H1 (cell line): Measurements from ENCODE around the gene DHRS7C. TPM values are rescaled to one million over a fixed set of nuclear protein-coding genes. Genes with fewer than 3 reads are reported as not detected.

ENCODE experiments used
- CTCF ChIA-PET: fragments of 300-600 bp; sonication (Branson Sonifier 250); formaldehyde crosslinking; loops from one replicate; lab custom pipeline; 2021; ENCODE audit not compliant: partially characterized antibody; lab: Charles Lee
- POLR2A ChIA-PET: fragments of 300-600 bp; sonication (Branson Sonifier 250); formaldehyde crosslinking; loops from one replicate; lab custom pipeline; 2021; ENCODE audit warnings: inconsistent platforms; ENCODE audit not compliant: partially characterized antibody; lab: Charles Lee
- DNase-seq, 2 experiments: peaks; one replicate each; pipeline versions ENCODE4 v3.0.0 to v3.0.0-alpha.2; 2010 to 2022; ENCODE audit warnings: low spot score in 2 of 2, low read depth in 1 of 2, mixed read lengths in 1 of 2
- FAIRE-seq: peaks from 2 replicates; lab custom pipeline; 2011; peaks lifted over from hg19 to GRCh38; lab: Jason Lieb, UNC
- H2AFZ ChIP-seq: 2 replicates; pipeline ENCODE4 v1.8.1; 2012; ENCODE audit warnings: low read length, inconsistent platforms
- H2AK5ac ChIP-seq: 2 replicates; pipeline ENCODE4 v1.6.1; 2013; ENCODE audit warnings: low read depth, low read length
- H2BK120ac ChIP-seq: replicated peaks from 2 replicates; pipeline ENCODE3; 2013; ENCODE audit warnings: low read depth, low read length, inconsistent platforms
- H2BK12ac ChIP-seq: 2 replicates; pipeline ENCODE4 v1.6.1; 2013; ENCODE audit warnings: low read depth, low read length
- H2BK15ac ChIP-seq: 2 replicates; pipeline ENCODE4 v1.6.1; 2013; ENCODE audit warnings: low read length
- H2BK20ac ChIP-seq: 2 replicates; pipeline ENCODE4 v1.6.1; 2013; ENCODE audit warnings: low read length
- H2BK5ac ChIP-seq: 2 replicates; pipeline ENCODE4 v1.6.1; 2013; ENCODE audit warnings: low read depth, low read length
- H3K14ac ChIP-seq: 2 replicates; pipeline ENCODE4 v1.6.1; 2013; ENCODE audit warnings: inconsistent platforms; ENCODE audit not compliant: insufficient read length
- H3K18ac ChIP-seq: 2 replicates; pipeline ENCODE4 v1.6.1; 2013; ENCODE audit warnings: low read length; ENCODE audit errors: extremely low read depth
- H3K23ac ChIP-seq: 2 replicates; pipeline ENCODE4 v1.6.1; 2013; ENCODE audit warnings: inconsistent platforms; ENCODE audit not compliant: insufficient read length
- H3K23me2 ChIP-seq: 2 replicates; pipeline ENCODE4 v1.6.1; 2013; ENCODE audit warnings: low read depth, low read length
- H3K27ac ChIP-seq: 2 replicates; pipeline ENCODE4 v1.6.1; 2011; ENCODE audit warnings: low read depth, low read length, inconsistent platforms
- H3K27me3 ChIP-seq, 4 experiments: replicated peaks in 1 of 4; 1 replicate in 1 of 4; 2 replicates in 3 of 4; pipeline versions ENCODE4 v1.6.1 to v1.8.1; 2011 to 2013; ENCODE audit warnings: low read length in 3 of 4, mild to moderate bottlenecking in 3 of 4, inconsistent platforms in 2 of 4, mixed read lengths in 2 of 4, moderate library complexity in 1 of 4; ENCODE audit not compliant: control insufficient read depth in 3 of 4, insufficient read depth in 3 of 4; ENCODE audit errors: extremely low read depth in 1 of 4
- H3K36me3 ChIP-seq, 4 experiments: 2 replicates each; pipeline versions ENCODE4 v1.6.1 to v1.8.1; 2011 to 2013; ENCODE audit warnings: mild to moderate bottlenecking in 4 of 4, low read length in 3 of 4, moderate library complexity in 2 of 4, control low read depth in 1 of 4, inconsistent platforms in 1 of 4; ENCODE audit not compliant: insufficient read depth in 4 of 4, control insufficient read depth in 2 of 4
- H3K4ac ChIP-seq: replicated peaks from 2 replicates; pipeline ENCODE3; 2013; ENCODE audit warnings: low read length, low read depth, mixed read lengths, inconsistent platforms; ENCODE audit not compliant: insufficient read length
- H3K4me1 ChIP-seq, 4 experiments: replicated peaks in 1 of 4; 1 replicate in 1 of 4; 2 replicates in 3 of 4; pipeline versions ENCODE4 v1.6.1 to v1.8.1; 2011 to 2013; ENCODE audit warnings: low read length in 3 of 4, inconsistent platforms in 2 of 4, mixed read lengths in 1 of 4; ENCODE audit not compliant: insufficient read depth in 4 of 4, control insufficient read depth in 3 of 4
- H3K4me2 ChIP-seq, 2 experiments: 2 replicates each; pipeline versions ENCODE4 v1.6.1 to v1.8.1; 2011 to 2013; ENCODE audit warnings: low read depth in 2 of 2, low read length in 2 of 2, control low read depth in 1 of 2, inconsistent platforms in 1 of 2, mild to moderate bottlenecking in 1 of 2; ENCODE audit not compliant: insufficient read depth in 1 of 2
- H3K4me3 ChIP-seq, 4 experiments: fragments of 200-600, 300-600 bp in 1 of 4; sonication (generic), shearing (Covaris generic), sonication (Bioruptor Twin) in 1 of 4; 2 replicates each; pipeline versions ENCODE4 v1.5.1 to v1.8.1; 2011 to 2016; ENCODE audit warnings: low read length in 4 of 4, low read depth in 3 of 4, control low read depth in 2 of 4, inconsistent platforms in 2 of 4, mild to moderate bottlenecking in 2 of 4, mixed read lengths in 1 of 4, moderate library complexity in 1 of 4; ENCODE audit not compliant: insufficient read depth in 2 of 4; ENCODE audit errors: extremely low read depth in 1 of 4
- H3K56ac ChIP-seq: replicated peaks from 2 replicates; pipeline ENCODE3; 2013; ENCODE audit warnings: low read depth, mild to moderate bottlenecking, mixed read lengths, low read length, inconsistent platforms; ENCODE audit not compliant: insufficient read length
- H3K79me1 ChIP-seq: 2 replicates; pipeline ENCODE4 v1.6.1; 2013; ENCODE audit warnings: low read depth, low read length, control low read depth
- H3K79me2 ChIP-seq, 2 experiments: 2 replicates each; pipeline versions ENCODE4 v1.6.1 to v1.8.1; 2012 to 2013; ENCODE audit warnings: low read length in 2 of 2, mild to moderate bottlenecking in 2 of 2, inconsistent platforms in 1 of 2; ENCODE audit not compliant: insufficient read depth in 2 of 2, control insufficient read depth in 1 of 2
- H3K9ac ChIP-seq, 4 experiments: replicated peaks in 1 of 4; 1 replicate in 1 of 4; 2 replicates in 3 of 4; pipeline versions ENCODE4 v1.6.1 to v1.8.1; 2011 to 2013; ENCODE audit warnings: low read depth in 3 of 4, low read length in 3 of 4, control low read depth in 2 of 4, mild to moderate bottlenecking in 2 of 4, moderate library complexity in 2 of 4, inconsistent platforms in 1 of 4; ENCODE audit errors: extremely low read depth in 1 of 4
- H3K9me3 ChIP-seq, 2 experiments: 2 replicates each; pipeline versions ENCODE4 v1.6.1 to v1.8.1; 2012 to 2013; ENCODE audit warnings: mild to moderate bottlenecking in 2 of 2, moderate library complexity in 2 of 2, control low read depth in 1 of 2, inconsistent platforms in 1 of 2, low read depth in 1 of 2, low read length in 1 of 2, mixed read lengths in 1 of 2; ENCODE audit not compliant: insufficient read depth in 2 of 2
- H4K20me1 ChIP-seq, 2 experiments: replicated peaks in 1 of 2; 2 replicates each; pipeline versions ENCODE3 to v1.8.1; 2011 to 2013; ENCODE audit warnings: inconsistent platforms in 2 of 2, low read length in 2 of 2, mild to moderate bottlenecking in 1 of 2; ENCODE audit not compliant: insufficient read depth in 2 of 2, control insufficient read depth in 1 of 2
- H4K5ac ChIP-seq: 2 replicates; pipeline ENCODE4 v1.6.1; 2013; ENCODE audit warnings: low read length, low read depth, mixed read lengths, inconsistent platforms; ENCODE audit not compliant: insufficient read length
- H4K8ac ChIP-seq: 2 replicates; pipeline ENCODE4 v1.8.0; 2013; ENCODE audit warnings: mild to moderate bottlenecking, moderate library complexity, low read length, inconsistent platforms; ENCODE audit not compliant: insufficient read depth; ENCODE audit errors: extremely low read depth
- H4K91ac ChIP-seq: replicated peaks from 2 replicates; pipeline ENCODE3; 2013; ENCODE audit warnings: low read length, mixed read lengths, inconsistent platforms; ENCODE audit not compliant: insufficient read length
- ATF2 ChIP-seq: IDR thresholded peaks from 2 replicates; pipeline ENCODE4 v1.6.1; 2012; ENCODE audit warnings: low read length, inconsistent platforms
- BACH1 ChIP-seq: IDR thresholded peaks from 2 replicates; pipeline ENCODE4 v1.6.1; 2012; ENCODE audit warnings: low read length, improper control_type of control experiment
- EP300 ChIP-seq, 2 experiments: IDR thresholded peaks; 1 replicate in 1 of 2; 2 replicates in 1 of 2; pipeline ENCODE4 v1.6.1; 2011 to 2012; ENCODE audit warnings: low read depth in 2 of 2, low read length in 2 of 2, mild to moderate bottlenecking in 2 of 2, borderline replicate concordance in 1 of 2, inconsistent platforms in 1 of 2, moderate library complexity in 1 of 2
- MAFK ChIP-seq: IDR thresholded peaks from 2 replicates; pipeline ENCODE4 v1.6.1; 2012; ENCODE audit warnings: low read depth, mild to moderate bottlenecking, improper control_type of control experiment, low read length
- NANOG ChIP-seq: IDR thresholded peaks from 2 replicates; pipeline ENCODE4 v1.6.1; 2011; ENCODE audit warnings: low read length, low read depth, mild to moderate bottlenecking, inconsistent platforms; ENCODE audit not compliant: insufficient read depth, poor library complexity, severe bottlenecking
- POLR2A ChIP-seq, 2 experiments: IDR thresholded peaks; 1 replicate in 1 of 2; 2 replicates in 1 of 2; pipeline ENCODE4 v1.6.1; 2011; ENCODE audit warnings: low read depth in 2 of 2, low read length in 2 of 2, mild to moderate bottlenecking in 2 of 2; ENCODE audit errors: control extremely low read depth in 1 of 2
- SP1 ChIP-seq: IDR thresholded peaks from 2 replicates; pipeline ENCODE4 v1.6.1; 2011; ENCODE audit warnings: low read depth, low read length
- WGBS, 2 experiments: shearing (Covaris generic) in 1 of 2; methylation state at CpG; one replicate each; pipeline versions ENCODE4 v1.1.6 to v1.1.7; 2013 to 2015; ENCODE audit warnings: low lambda C conversion rate in 2 of 2, mixed read lengths in 2 of 2, inconsistent platforms in 1 of 2, low coverage in 1 of 2, missing lambda C conversion rate in 1 of 2; ENCODE audit not compliant: insufficient replicate concordance in 2 of 2, insufficient coverage in 1 of 2, insufficient read length in 1 of 2; ENCODE audit errors: extremely low coverage in 1 of 2, missing lambda C conversion rate in 1 of 2; 5-methylcytosine and 5-hydroxymethylcytosine counted together
- polyA plus RNA-seq, 7 experiments: library from polyadenylated mRNA; depleted of rRNA in 3 of 7; stranded (reverse) in 5 of 7; unstranded in 2 of 7; fragments of >200 nt in 5 of 7; fragments of 200-250 nt in 2 of 7; gene quantifications; 1 replicate in 5 of 7; 2 replicates in 1 of 7; 4 replicates in 1 of 7; pipeline versions ENCODE4 v1.2.1 to v1.2.3, GENCODE V29; 2011 to 2013; ENCODE audit warnings: missing spikeins in 2 of 7, mixed read lengths in 2 of 7
- total RNA-seq: library from RNA; stranded (reverse); fragmentation: NEBNext Ultra II Directional; extraction: Animal tissue kit (Norgen Biotek cat#: 25700); gene quantifications from 2 replicates; pipeline ENCODE4 v1.2.1, GENCODE V29; 2021

Gene DHRS7C
- total and polyA plus RNA-seq, 2 of the 8 experiments (the other 6 are each of a cell fraction or from before 2014, with no cell fraction given): not detected

- H3K9ac ChIP-seq: no peak overlapping the region
- H3K36me3 ChIP-seq: no peaks in the 10 kb centered on the region
- no peak overlapping the region for H3K18ac ChIP-seq
- no peak overlapping the region for H3K4ac ChIP-seq
- H2AK5ac ChIP-seq: no peak overlapping the region
- no peak overlapping the region for H2BK5ac ChIP-seq
- CTCF ChIA-PET: no interaction called here
- FAIRE-seq (no peak), DNase-seq (no peak)
- H3K4me2 ChIP-seq: no peak overlapping the region
- H3K4me3 ChIP-seq: no peak overlapping the region
- H2BK120ac ChIP-seq: no peak overlapping the region
- no peaks in the 10 kb centered on the region for H3K79me2 ChIP-seq
- H2BK12ac ChIP-seq: no peak overlapping the region
- no peak overlapping the region for H3K56ac ChIP-seq
- no peak overlapping the region for H3K27ac ChIP-seq
- no peak overlapping the region for H3K23ac ChIP-seq
- H3K27me3 ChIP-seq: no peaks in the 10 kb centered on the region
- no peak overlapping the region for H4K5ac ChIP-seq
- no peaks in the 10 kb centered on the region for H3K23me2 ChIP-seq
- POLR2A ChIA-PET: no interaction called here
- no peak for TF ChIP-seq BACH1
- TF ChIP-seq SP1: no peak
- no peak for TF ChIP-seq EP300 (IDR thresholded peaks at IDR 0.05; ENCODE audit: borderline replicate concordance in 1 of 2, low read depth in 2 of 2, low read length in 2 of 2)
- TF ChIP-seq MAFK: no peak
- no peak for TF ChIP-seq NANOG
- no peak for TF ChIP-seq POLR2A (IDR thresholded peaks at IDR 0.05; ENCODE audit: control extremely low read depth in 1 of 2, low read depth in 2 of 2, low read length in 2 of 2)
- TF ChIP-seq ATF2: no peak
- WGBS, 2 experiments: 88% methylated on average over 4 of the region's 4 CpGs; no CpG with 5 or more reads in 1 of the 2 experiments
- H4K20me1 ChIP-seq: no peaks in the 10 kb centered on the region
- H2BK20ac ChIP-seq: no peak overlapping the region
- no peak overlapping the region for H2BK15ac ChIP-seq
- H3K14ac ChIP-seq: no peak overlapping the region
- no peak overlapping the region for H4K91ac ChIP-seq
- H3K9me3 ChIP-seq: no peaks in the 10 kb centered on the region
- H3K4me1 ChIP-seq: no peaks in the 10 kb centered on the region
- H4K8ac ChIP-seq: no peak overlapping the region
- no peak overlapping the region for H2AFZ ChIP-seq
- no peaks in the 10 kb centered on the region for H3K79me1 ChIP-seq
Measured at GRCh38 chr17:9802697-9803096, 11.3 kb upstream of the DHRS7C start.
